Small intestine (tissue), 7 donors: ENCODE data around the gene MAFF. TPM values are rescaled to one million over a fixed set of nuclear protein-coding genes. Genes with fewer than 3 reads are reported as not detected.

Experiments
- DNase-seq, 2 donors: peaks; one replicate each; pipeline versions ENCODE4 v3.0.0 to v3.0.0-alpha.2; 2013
- FAIRE-seq: peaks from 2 replicates; lab custom pipeline; 2012; peaks lifted over from hg19 to GRCh38; lab: Jason Lieb, UNC
- H3K27ac ChIP-seq, 3 donors: one replicate each; pipeline ENCODE4 v1.5.1; 2013; ENCODE audit warnings: low read length in 2 of 3, mild to moderate bottlenecking in 2 of 3, control low read depth in 1 of 3, inconsistent platforms in 1 of 3, low read depth in 1 of 3, moderate library complexity in 1 of 3
- H3K27me3 ChIP-seq, 3 donors: one replicate each; pipeline ENCODE4 v1.6.1; 2013; ENCODE audit warnings: low read length in 3 of 3, inconsistent platforms in 1 of 3; ENCODE audit not compliant: control insufficient read depth in 3 of 3, insufficient read depth in 3 of 3
- H3K36me3 ChIP-seq, 3 donors: one replicate each; pipeline ENCODE4 v1.6.1; 2013; ENCODE audit warnings: low read length in 3 of 3, inconsistent platforms in 1 of 3, low read depth in 1 of 3, mild to moderate bottlenecking in 1 of 3, moderate library complexity in 1 of 3; ENCODE audit not compliant: control insufficient read depth in 3 of 3, insufficient read depth in 2 of 3
- H3K4me1 ChIP-seq, 3 donors: one replicate each; pipeline ENCODE4 v1.6.1; 2013; ENCODE audit warnings: low read length in 2 of 3, inconsistent platforms in 1 of 3, low read depth in 1 of 3, mild to moderate bottlenecking in 1 of 3, moderate library complexity in 1 of 3; ENCODE audit not compliant: control insufficient read depth in 3 of 3, insufficient read depth in 2 of 3
- H3K4me3 ChIP-seq, 3 donors: one replicate each; pipeline ENCODE4 v1.5.1; 2013; ENCODE audit warnings: low read length in 3 of 3, control low read depth in 1 of 3, inconsistent platforms in 1 of 3, low read depth in 1 of 3, mild to moderate bottlenecking in 1 of 3, moderate library complexity in 1 of 3
- H3K9me3 ChIP-seq, 2 donors: one replicate each; pipeline ENCODE4 v1.6.1; 2013; ENCODE audit warnings: low read depth in 1 of 2, low read length in 1 of 2; ENCODE audit not compliant: control insufficient read depth in 2 of 2, insufficient read depth in 1 of 2
- WGBS, 3 donors: extraction: QIAGEN DNeasy Blood & Tissue Kit; methylation state at CpG; one replicate each; pipeline ENCODE4 v1.1.7; 2013; 5-methylcytosine and 5-hydroxymethylcytosine counted together
- polyA plus RNA-seq, 4 donors: library from polyadenylated mRNA; stranded (reverse) in 3 of 4; unstranded in 1 of 4; fragments of 200-250 nt in 3 of 4; fragments of 120-200 nt in 1 of 4; gene quantifications; one replicate each; pipeline versions ENCODE4 v1.2.1 to v1.2.3, GENCODE V29; 2013
- donor health status: healthy with polysubstance abuse.
- donor health status: control.
- donor health status: control.
- donor health status: Bipolar disorder and iron deficiency.
- donor health status: healthy.

Gene MAFF
- polyA plus RNA-seq, 4 donors, result 9.6 to 26.5 (median 16.0) TPM

- no peaks in the 10 kb centered on the region for H3K27me3 ChIP-seq
- no peaks in the 10 kb centered on the region for H3K9me3 ChIP-seq
- DNase-seq (peak; percentile 64 to 78), FAIRE-seq (no peak)
- peaks cover 3 to 68% (median 3%) of the 10 kb centered on the region in 3 donors for H3K36me3 ChIP-seq
- peaks cover 0 to 49% (median 8%) of the 10 kb centered on the region in 3 donors for H3K4me1 ChIP-seq
- H3K4me3 ChIP-seq, result no peak overlapping the region
- 14 to 43% (median 30%) methylated on average over 14 of the region's 14 CpGs for WGBS, 3 donors
- peak overlapping the region in 2 of 3 donors; percentile 64 to 84 for H3K27ac ChIP-seq
Observed at GRCh38 chr22:38239101-38239761, 37.4 kb downstream of the MAFF start.

- no peak overlapping the region for H3K4me3 ChIP-seq
- H3K27me3 ChIP-seq, result no peaks in the 10 kb centered on the region
- no peaks in the 10 kb centered on the region for H3K9me3 ChIP-seq
- H3K36me3 ChIP-seq, result peaks cover 2 to 67% (median 4%) of the 10 kb centered on the region in 3 donors
- DNase-seq (peak; percentile 68 to 76), FAIRE-seq (no peak)
- peaks cover 0 to 49% (median 8%) of the 10 kb centered on the region in 3 donors for H3K4me1 ChIP-seq
- WGBS, 3 donors, result 13 to 53% (median 30%) methylated on average over 6 of the region's 6 CpGs
- H3K27ac ChIP-seq, result peak overlapping the region in 2 of 3 donors; percentile 49 to 52
Observed at GRCh38 chr22:38240734-38241252, 39.0 kb downstream of the MAFF start.

DNA sequence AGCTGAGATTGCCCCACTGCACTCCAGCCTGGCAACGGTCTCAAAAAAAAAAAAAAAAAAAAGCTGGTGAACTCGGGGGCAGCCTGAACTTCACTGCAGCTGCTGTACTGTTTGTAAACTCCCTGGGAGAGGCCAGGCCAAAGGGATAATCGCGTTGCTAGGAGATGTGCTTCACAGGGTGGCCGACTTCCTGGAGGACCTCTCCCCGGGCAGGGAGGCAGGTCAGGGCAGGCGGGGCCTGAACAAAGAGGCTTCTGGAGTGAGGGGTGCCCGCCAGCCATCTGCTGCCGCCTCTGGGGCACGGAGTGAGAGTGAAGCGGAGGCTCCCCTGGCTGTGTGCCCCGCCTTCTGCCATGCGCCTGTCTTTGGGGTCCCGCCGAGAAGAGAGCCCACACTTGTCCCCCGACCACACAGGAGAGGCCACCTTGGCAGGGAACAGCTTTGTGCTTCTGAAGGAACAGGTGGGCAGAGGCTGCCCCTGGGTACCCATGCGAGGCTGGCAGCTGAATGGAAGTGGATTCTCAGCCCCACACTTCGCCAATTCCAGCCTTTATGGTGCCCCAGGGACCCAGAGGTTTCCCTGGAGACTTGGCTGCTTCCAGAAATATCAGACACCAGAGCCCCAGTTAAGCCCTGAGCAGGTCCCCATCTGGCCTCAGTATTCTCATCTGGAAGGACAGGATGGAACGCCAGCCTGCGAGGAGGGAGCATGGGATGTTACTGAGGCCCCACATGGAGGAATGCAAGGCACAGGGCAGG is 41.4 kb downstream of the MAFF start:
- WGBS, 3 donors, result 11 to 42% (median 40%) methylated on average over 17 to 20 of the region's 20 CpGs
- Histone ChIP-seq H3K27me3 (no peaks in the 10 kb centered on the region), H3K27ac (peak overlapping the region; percentile 45 to 84 (median 70)), H3K9me3 (no peaks in the 10 kb centered on the region), H3K36me3 (peaks cover 4 to 70% (median 8%) of the 10 kb centered on the region in 3 donors), H3K4me1 (peaks cover 0 to 40% (median 8%) of the 10 kb centered on the region in 3 donors), H3K4me3 (no peak overlapping the region)
- no peak for FAIRE-seq
- DNase-seq, result peak; percentile 86 to 91

- peaks cover 4 to 71% (median 8%) of the 10 kb centered on the region in 3 donors for H3K36me3 ChIP-seq
- peak overlapping the region in 1 of 3 donors; percentile 84 for H3K27ac ChIP-seq
- peaks cover 0 to 32% (median 4%) of the 10 kb centered on the region in 3 donors for H3K4me1 ChIP-seq
- WGBS, 3 donors, result 65 to 73% (median 69%) methylated on average over 4 of the region's 4 CpGs
- no peak overlapping the region for H3K4me3 ChIP-seq
- no peak for FAIRE-seq
- H3K27me3 ChIP-seq, result no peaks in the 10 kb centered on the region
- H3K9me3 ChIP-seq, result no peaks in the 10 kb centered on the region
- no peak for DNase-seq
Observed at GRCh38 chr22:38244106-38244505, 42.3 kb downstream of the MAFF start.

- DNase-seq (no peak), FAIRE-seq (no peak)
- Histone ChIP-seq H3K36me3 (peaks cover 4 to 84% (median 8%) of the 10 kb centered on the region in 3 donors), H3K27me3 (no peaks in the 10 kb centered on the region), H3K27ac (peak overlapping the region in 1 of 3 donors; percentile 32), H3K4me3 (no peak overlapping the region), H3K9me3 (peaks cover 0 to 9% of the 10 kb centered on the region in 2 donors), H3K4me1 (peaks cover 0 to 19% (median 0%) of the 10 kb centered on the region in 3 donors)
- 80 to 87% (median 81%) methylated on average over 19 of the region's 19 CpGs for WGBS, 3 donors
Observed at GRCh38 chr22:38246046-38246658, 44.4 kb downstream of the MAFF start.

- Histone ChIP-seq H3K9me3 (peaks cover 0 to 9% of the 10 kb centered on the region in 2 donors), H3K36me3 (peaks cover 4 to 84% (median 8%) of the 10 kb centered on the region in 3 donors), H3K27ac (peak overlapping the region in 1 of 3 donors; percentile 32), H3K4me3 (no peak overlapping the region), H3K4me1 (peaks cover 0 to 16% (median 0%) of the 10 kb centered on the region in 3 donors), H3K27me3 (no peaks in the 10 kb centered on the region)
- 65 to 84% (median 83%) methylated on average over 5 of the region's 5 CpGs for WGBS, 3 donors
- no peak for DNase-seq
- no peak for FAIRE-seq
Observed at GRCh38 chr22:38246692-38247091, 44.9 kb downstream of the MAFF start.

DNA sequence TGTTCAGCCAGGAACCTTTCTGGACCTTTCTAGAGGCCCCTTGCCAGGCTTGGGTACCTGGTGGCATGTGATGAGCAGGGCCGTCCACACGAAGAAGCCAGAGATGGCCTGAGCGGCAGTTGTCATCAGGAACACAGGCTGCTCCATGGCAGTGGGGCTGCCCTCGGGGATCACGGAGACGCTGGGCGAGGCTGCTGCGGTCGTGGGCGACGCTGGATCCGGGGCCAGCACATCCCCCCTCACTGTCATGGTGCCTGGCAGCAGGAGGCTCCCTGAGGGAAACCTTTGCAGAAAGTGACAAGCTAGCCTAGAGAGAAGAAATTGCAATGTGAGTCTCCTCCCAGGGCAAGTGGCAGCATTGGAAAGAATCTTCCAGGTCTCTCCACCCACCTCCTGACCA is 45.9 kb downstream of the MAFF start:
- no peak overlapping the region for H3K27ac ChIP-seq
- peaks cover 4 to 88% (median 8%) of the 10 kb centered on the region in 3 donors for H3K36me3 ChIP-seq

GRCh38 chr22:38248280-38248679 is 46.5 kb downstream of the MAFF start:
- Histone ChIP-seq H3K27ac (no peak overlapping the region), H3K4me1 (peaks cover 0 to 8% (median 0%) of the 10 kb centered on the region in 3 donors), H3K4me3 (no peak overlapping the region), H3K36me3 (peaks cover 4 to 86% (median 8%) of the 10 kb centered on the region in 3 donors), H3K9me3 (peaks cover 0 to 9% of the 10 kb centered on the region in 2 donors), H3K27me3 (no peaks in the 10 kb centered on the region)
- DNase-seq, result no peak
- 92 to 97% (median 96%) methylated on average over 6 of the region's 6 CpGs for WGBS, 3 donors
- no peak for FAIRE-seq

More for the DNA sequence above, 45.9 kb downstream of the MAFF start:
- peaks cover 0 to 11% (median 0%) of the 10 kb centered on the region in 3 donors for H3K4me1 ChIP-seq
- FAIRE-seq (no peak), DNase-seq (no peak)
- H3K27me3 ChIP-seq, result no peaks in the 10 kb centered on the region
- 93 to 96% (median 93%) methylated on average over 11 to 12 of the region's 12 CpGs for WGBS, 3 donors
- H3K4me3 ChIP-seq, result no peak overlapping the region
- H3K9me3 ChIP-seq, result peaks cover 0 to 9% of the 10 kb centered on the region in 2 donors
